ENCODE measurements around the gene UNC80. TPM values are rescaled to one million over a fixed set of nuclear protein-coding genes. Genes with fewer than 3 reads are reported as not detected.

Gene UNC80
- total RNA-seq, 4 donors from 2014 or later = under 0.01 to 3.0 (median 0.45) TPM

- no peak overlapping the region for H3K27ac ChIP-seq
- intact Hi-C loops (cut with DNase I; ENCODE audit: low total_unique reads) = no loop called here
- no peak for TF ChIP-seq POLR2A (IDR thresholded peaks at IDR 0.05)
- TF ChIP-seq, protein P1, sequence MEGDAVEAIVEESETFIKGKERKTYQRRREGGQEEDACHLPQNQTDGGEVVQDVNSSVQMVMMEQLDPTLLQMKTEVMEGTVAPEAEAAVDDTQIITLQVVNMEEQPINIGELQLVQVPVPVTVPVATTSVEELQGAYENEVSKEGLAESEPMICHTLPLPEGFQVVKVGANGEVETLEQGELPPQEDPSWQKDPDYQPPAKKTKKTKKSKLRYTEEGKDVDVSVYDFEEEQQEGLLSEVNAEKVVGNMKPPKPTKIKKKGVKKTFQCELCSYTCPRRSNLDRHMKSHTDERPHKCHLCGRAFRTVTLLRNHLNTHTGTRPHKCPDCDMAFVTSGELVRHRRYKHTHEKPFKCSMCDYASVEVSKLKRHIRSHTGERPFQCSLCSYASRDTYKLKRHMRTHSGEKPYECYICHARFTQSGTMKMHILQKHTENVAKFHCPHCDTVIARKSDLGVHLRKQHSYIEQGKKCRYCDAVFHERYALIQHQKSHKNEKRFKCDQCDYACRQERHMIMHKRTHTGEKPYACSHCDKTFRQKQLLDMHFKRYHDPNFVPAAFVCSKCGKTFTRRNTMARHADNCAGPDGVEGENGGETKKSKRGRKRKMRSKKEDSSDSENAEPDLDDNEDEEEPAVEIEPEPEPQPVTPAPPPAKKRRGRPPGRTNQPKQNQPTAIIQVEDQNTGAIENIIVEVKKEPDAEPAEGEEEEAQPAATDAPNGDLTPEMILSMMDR (IDR thresholded peaks at IDR 0.05) = no peak
- no peak overlapping the region for H3K4me3 ChIP-seq
- H3K27me3 ChIP-seq = no peaks in the 10 kb centered on the region
- H3K9me3 ChIP-seq = no peaks in the 10 kb centered on the region
- H3K36me3 ChIP-seq = no peaks in the 10 kb centered on the region
- no peaks in the 10 kb centered on the region for H3K4me1 ChIP-seq
- DNase-seq = no peak
Observed at GRCh38 chr2:209958016-209958415, 186.4 kb downstream of the UNC80 start.

DNA sequence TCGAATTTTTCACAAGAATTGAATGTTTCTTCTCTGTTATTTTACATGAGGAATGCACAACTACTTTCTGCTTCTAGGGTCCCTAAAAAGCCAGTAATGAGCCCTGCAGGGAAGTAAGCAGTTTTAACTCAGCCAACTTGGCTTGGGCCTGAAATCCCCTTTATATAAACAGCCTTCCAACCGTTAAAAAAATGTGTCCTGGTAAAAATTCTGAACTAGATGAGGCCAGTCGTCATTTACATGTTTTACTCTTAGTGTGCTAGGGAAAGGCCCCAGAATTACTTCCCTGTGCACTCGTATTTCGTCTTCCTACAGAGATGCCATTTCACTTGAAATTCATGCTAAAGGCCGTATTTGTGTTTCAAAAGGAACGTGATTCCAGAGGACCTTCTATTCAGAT is 188.4 kb downstream of the UNC80 start:
- intact Hi-C loops (cut with DNase I; ENCODE audit: low total_unique reads) = no loop called here
- Histone ChIP-seq H3K4me1 (no peaks in the 10 kb centered on the region), H3K27ac (no peak overlapping the region), H3K4me3 (no peak overlapping the region), H3K36me3 (no peaks in the 10 kb centered on the region), H3K9me3 (no peaks in the 10 kb centered on the region), H3K27me3 (no peaks in the 10 kb centered on the region)
- TF ChIP-seq POLR2A (IDR thresholded peaks at IDR 0.05) = no peak
- TF ChIP-seq, protein P1 (IDR thresholded peaks at IDR 0.05) = no peak
- no peak for DNase-seq

DNA sequence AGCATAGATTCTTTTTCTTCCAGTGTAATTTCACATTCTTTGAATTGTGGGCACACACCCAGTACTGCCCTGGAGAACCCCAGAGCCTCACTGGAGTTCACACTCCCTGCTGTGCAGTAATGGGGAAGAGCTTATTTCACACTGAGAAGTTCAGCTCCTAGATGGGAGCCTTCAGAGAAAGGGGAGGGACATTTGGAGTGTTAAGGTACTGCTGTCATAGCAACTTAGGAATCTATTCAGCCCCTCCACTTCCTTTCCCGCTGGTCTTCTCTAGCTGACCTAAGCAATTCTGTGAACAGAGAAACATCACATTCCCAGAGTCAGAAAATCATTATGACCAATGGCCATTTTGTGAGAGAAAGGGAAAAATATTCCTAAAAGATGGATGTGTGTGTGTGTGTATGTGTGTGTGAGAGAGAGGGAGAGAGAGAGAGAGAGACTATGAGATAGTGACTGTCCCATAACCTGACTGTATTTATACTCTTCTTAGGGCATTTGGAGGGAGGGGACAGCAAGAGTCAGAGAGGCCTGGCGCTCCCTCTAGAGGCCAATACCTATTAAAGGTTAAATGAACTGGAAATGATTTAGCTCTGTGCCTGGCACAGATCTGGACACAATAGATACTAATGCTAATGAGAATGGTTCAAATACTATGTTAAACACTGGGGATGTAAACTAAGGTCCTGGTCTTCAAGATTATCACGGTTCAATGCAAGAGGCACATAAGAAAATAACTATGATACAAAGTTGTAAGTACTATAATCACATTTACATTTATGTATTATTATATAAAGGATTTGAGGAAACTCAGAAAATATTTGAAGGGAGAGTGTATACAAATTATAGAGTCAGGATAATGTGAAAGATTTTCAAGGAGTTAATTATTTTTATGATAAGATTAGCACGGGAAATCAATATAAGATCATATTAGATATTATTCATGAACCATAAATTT is 189.3 kb downstream of the UNC80 start:
- no peaks in the 10 kb centered on the region for H3K9me3 ChIP-seq
- no peak for DNase-seq
- H3K27ac ChIP-seq = no peak overlapping the region
- H3K36me3 ChIP-seq = no peaks in the 10 kb centered on the region
- H3K4me1 ChIP-seq = no peaks in the 10 kb centered on the region
- H3K27me3 ChIP-seq = no peaks in the 10 kb centered on the region
- intact Hi-C loops (cut with DNase I; ENCODE audit: low total_unique reads) = no loop called here
- TF ChIP-seq POLR2A (IDR thresholded peaks at IDR 0.05) = no peak
- TF ChIP-seq, protein P1 (IDR thresholded peaks at IDR 0.05) = peak in 3 of 4 experiments; percentile 19 to 32 (median 22)
- no peak overlapping the region for H3K4me3 ChIP-seq

DNA sequence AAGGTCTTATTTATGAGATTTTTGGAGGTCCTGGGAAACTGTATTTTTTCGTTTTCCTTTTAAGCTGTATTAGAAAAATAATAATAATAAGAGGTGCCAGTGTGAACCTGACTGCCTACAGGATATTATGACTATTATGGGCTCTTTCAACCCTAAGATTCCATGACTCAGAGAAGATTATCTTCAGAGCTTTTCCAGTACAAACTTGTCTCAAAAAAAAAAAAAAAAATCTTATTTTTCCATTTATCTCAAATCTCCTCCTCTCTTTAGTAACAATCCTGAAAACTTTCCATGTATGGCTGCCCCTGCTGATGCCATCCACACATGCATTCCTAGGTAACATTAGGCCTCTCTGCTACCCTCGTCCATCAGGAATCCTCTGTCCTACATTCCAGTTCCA is 194.1 kb downstream of the UNC80 start:
- intact Hi-C loops (cut with DNase I; ENCODE audit: low total_unique reads) = no loop called here

DNA sequence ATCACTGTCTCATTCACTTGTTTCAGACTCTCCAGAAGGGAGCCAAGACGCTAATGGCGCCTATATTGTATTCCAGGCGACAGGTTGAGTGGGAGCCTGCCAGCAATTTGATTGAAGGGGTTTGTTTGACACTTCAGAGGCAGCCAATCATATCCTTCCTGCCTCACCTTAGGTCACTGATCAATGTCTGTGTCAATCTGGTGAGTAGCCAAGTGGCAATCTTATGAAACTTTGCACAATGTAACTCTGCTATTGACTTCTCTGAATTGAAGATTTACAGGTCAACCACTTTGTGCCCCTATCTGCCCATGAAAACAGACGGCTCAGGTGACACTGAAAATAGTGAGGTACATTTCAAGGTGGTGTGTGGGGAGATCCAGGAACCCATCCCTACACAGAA is 198.1 kb downstream of the UNC80 start:
- DNase-seq = no peak
- Histone ChIP-seq H3K4me3 (no peak overlapping the region), H3K4me1 (no peaks in the 10 kb centered on the region), H3K27me3 (no peaks in the 10 kb centered on the region), H3K27ac (no peak overlapping the region), H3K9me3 (no peaks in the 10 kb centered on the region), H3K36me3 (no peaks in the 10 kb centered on the region)
- intact Hi-C loops (cut with DNase I; ENCODE audit: low total_unique reads) = no loop called here
- TF ChIP-seq, protein P1 (IDR thresholded peaks at IDR 0.05) = no peak
- no peak for TF ChIP-seq POLR2A (IDR thresholded peaks at IDR 0.05)

More for the DNA sequence above, 194.1 kb downstream of the UNC80 start:
- H3K27ac ChIP-seq = no peak overlapping the region
- no peaks in the 10 kb centered on the region for H3K9me3 ChIP-seq
- H3K4me3 ChIP-seq = no peak overlapping the region
- DNase-seq = no peak
- H3K27me3 ChIP-seq = no peaks in the 10 kb centered on the region
- H3K36me3 ChIP-seq = no peaks in the 10 kb centered on the region
- H3K4me1 ChIP-seq = no peaks in the 10 kb centered on the region
- TF ChIP-seq, protein P1 (IDR thresholded peaks at IDR 0.05) = no peak
- no peak for TF ChIP-seq POLR2A (IDR thresholded peaks at IDR 0.05)
